ENCODE results near the gene ANKIB1.

- no peak for TF ChIP-seq CTCF (IDR thresholded peaks at IDR 0.05)
- TF ChIP-seq EZH2 (IDR thresholded peaks at IDR 0.05) = no peak
Measured at GRCh38 chr7:92205987-92206386, 39.8 kb upstream of the ANKIB1 start.

Measured in neural progenitor cell (in vitro differentiated cells).